TTC549 (cell line): ENCODE measurements around the gene KIRREL3.

Experiments
- FAIRE-seq: peaks from 2 replicates; lab custom pipeline; 2012; peaks lifted over from hg19 to GRCh38; lab: Jason Lieb, UNC

The KIRREL3 gene

GRCh38 chr11:126599217-126599897 lies 401.2 kb downstream of the KIRREL3 start:
- no peak for FAIRE-seq

- FAIRE-seq = no peak
Measured at GRCh38 chr11:126598344-126599216, 402.0 kb downstream of the KIRREL3 start.

GRCh38 chr11:126597041-126597440 lies 403.5 kb downstream of the KIRREL3 start:
- no peak for FAIRE-seq

GRCh38 chr11:126596474-126596873 lies 404.1 kb downstream of the KIRREL3 start:
- no peak for FAIRE-seq

GRCh38 chr11:126595560-126595959 lies 405.0 kb downstream of the KIRREL3 start:
- no peak for FAIRE-seq

GRCh38 chr11:126594921-126595367 lies 405.6 kb downstream of the KIRREL3 start:
- FAIRE-seq = no peak

- FAIRE-seq = no peak
Measured at GRCh38 chr11:126592496-126593410, 407.8 kb downstream of the KIRREL3 start.

GRCh38 chr11:126591966-126592489 lies 408.5 kb downstream of the KIRREL3 start:
- FAIRE-seq = no peak

- FAIRE-seq = no peak
Measured at GRCh38 chr11:126589492-126589803, 411.1 kb downstream of the KIRREL3 start.

- FAIRE-seq = no peak
Measured at GRCh38 chr11:126588630-126589491, 411.7 kb downstream of the KIRREL3 start.

- FAIRE-seq = no peak
Measured at GRCh38 chr11:126587541-126587940, 413.0 kb downstream of the KIRREL3 start.

GRCh38 chr11:126585774-126586491 lies 414.6 kb downstream of the KIRREL3 start:
- FAIRE-seq = no peak

- FAIRE-seq = no peak
Measured at GRCh38 chr11:126585388-126585773, 415.2 kb downstream of the KIRREL3 start.

GRCh38 chr11:126583594-126584427 lies 416.8 kb downstream of the KIRREL3 start:
- no peak for FAIRE-seq

- FAIRE-seq = no peak
Measured at GRCh38 chr11:126583101-126583500, 417.5 kb downstream of the KIRREL3 start.

GRCh38 chr11:126581871-126582648 lies 418.5 kb downstream of the KIRREL3 start:
- FAIRE-seq = no peak

GRCh38 chr11:126578426-126578825 lies 422.1 kb downstream of the KIRREL3 start:
- no peak for FAIRE-seq

- FAIRE-seq = no peak
Measured at GRCh38 chr11:126578021-126578420, 422.5 kb downstream of the KIRREL3 start.

- no peak for FAIRE-seq
Measured at GRCh38 chr11:126575849-126576248, 424.7 kb downstream of the KIRREL3 start.
